NCI-H2227 treated with DMSO at 0.1 percent for 48 hours (cell line): ENCODE results near the gene USP34.

ENCODE experiments used
- DNase-seq: peaks from one replicate; lab custom pipeline; 2025; lab: John Stamatoyannopoulos, UW

USP34 gene

GRCh38 chr2:61371027-61371426, 99.9 kb downstream of the USP34 start:
- no peak for DNase-seq

- DNase-seq: no peak
Observed at GRCh38 chr2:61368687-61369665, 101.9 kb downstream of the USP34 start.

- DNase-seq: no peak
Observed at GRCh38 chr2:61367177-61367576, 103.7 kb downstream of the USP34 start.

GRCh38 chr2:61363580-61363979, 107.3 kb downstream of the USP34 start:
- no peak for DNase-seq

GRCh38 chr2:61362873-61363272, 108.0 kb downstream of the USP34 start:
- DNase-seq: no peak

GRCh38 chr2:61361068-61361467, 109.8 kb downstream of the USP34 start:
- DNase-seq: no peak

- DNase-seq: no peak
Observed at GRCh38 chr2:61359058-61359457, 111.8 kb downstream of the USP34 start.

GRCh38 chr2:61357681-61358080, 113.2 kb downstream of the USP34 start:
- no peak for DNase-seq

- DNase-seq: no peak
Observed at GRCh38 chr2:61356958-61357350, 113.9 kb downstream of the USP34 start.

GRCh38 chr2:61356261-61356957, 114.5 kb downstream of the USP34 start:
- DNase-seq: no peak

- DNase-seq: no peak
Observed at GRCh38 chr2:61354543-61355197, 116.2 kb downstream of the USP34 start.

- DNase-seq: no peak
Observed at GRCh38 chr2:61353909-61354308, 117.0 kb downstream of the USP34 start.

- DNase-seq: no peak
Observed at GRCh38 chr2:61350777-61351176, 120.1 kb downstream of the USP34 start.

- no peak for DNase-seq
Observed at GRCh38 chr2:61343141-61343540, 127.7 kb downstream of the USP34 start.

GRCh38 chr2:61340242-61340641, 130.6 kb downstream of the USP34 start:
- DNase-seq: no peak

GRCh38 chr2:61338447-61338846, 132.4 kb downstream of the USP34 start:
- DNase-seq: no peak

- DNase-seq: no peak
Observed at GRCh38 chr2:61335187-61335586, 135.7 kb downstream of the USP34 start.

- no peak for DNase-seq
Observed at GRCh38 chr2:61334466-61334865, 136.4 kb downstream of the USP34 start.

GRCh38 chr2:61328707-61329251, 142.1 kb downstream of the USP34 start:
- DNase-seq: no peak

- no peak for DNase-seq
Observed at GRCh38 chr2:61327173-61327572, 143.7 kb downstream of the USP34 start.

- no peak for DNase-seq
Observed at GRCh38 chr2:61326423-61326822, 144.5 kb downstream of the USP34 start.

GRCh38 chr2:61320181-61320580, 150.7 kb downstream of the USP34 start:
- DNase-seq: no peak
